Measurements from ENCODE around the gene HOXD4.

HOXD4 gene

DNA sequence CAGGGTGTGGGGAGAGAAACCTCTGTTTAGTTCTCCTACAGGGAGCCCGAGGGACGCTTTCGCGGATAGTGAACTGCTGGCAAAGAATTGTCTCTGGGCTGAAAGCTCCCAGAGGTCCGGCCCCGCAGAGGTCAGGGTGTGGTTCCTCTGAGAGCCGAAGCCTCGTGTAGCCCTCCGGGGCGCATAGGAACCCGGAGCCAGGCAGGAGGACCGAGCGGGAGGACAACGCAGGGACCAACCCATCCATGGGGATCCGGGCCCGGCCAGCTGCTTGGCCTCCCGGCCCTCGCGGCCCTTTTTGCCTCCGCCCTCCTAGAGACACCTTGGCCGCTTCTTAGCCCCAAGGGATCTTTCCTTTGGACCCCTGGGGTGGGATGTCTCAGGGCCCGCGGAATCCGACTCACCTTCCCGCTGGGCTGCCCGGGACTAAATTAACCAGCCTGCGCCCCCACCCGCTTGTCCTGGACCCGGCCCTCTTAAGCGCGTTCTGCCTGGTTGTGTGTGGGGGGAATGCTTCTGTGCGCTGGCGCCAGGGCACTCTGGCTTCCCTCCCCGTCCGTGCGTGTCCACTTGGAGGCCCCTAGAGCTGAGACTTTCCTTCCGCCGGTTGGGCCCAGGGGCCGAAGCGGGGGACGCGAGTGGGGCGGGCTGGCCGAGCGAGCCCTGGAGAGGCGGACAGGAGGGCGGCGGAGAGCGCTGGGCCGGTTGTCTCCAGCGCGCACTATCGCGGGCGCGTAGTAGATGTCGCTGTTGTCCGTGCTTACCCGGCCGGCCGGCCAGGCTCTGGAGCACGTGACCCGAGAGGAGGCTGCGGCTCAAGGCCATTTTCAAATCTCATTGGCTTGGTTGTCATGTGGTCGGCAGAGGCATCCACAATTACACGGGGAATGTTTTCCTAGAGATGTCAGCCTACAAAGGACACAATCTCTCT lies 35.2 kb upstream of the HOXD4 start, which contains the start of gene HOXD10:
Gene HOXD10 (plus strand): TSS at position 896 of the 931 bp plus-strand sequence. CDS start 56 bp downstream, outside the sequence.
- no peak within 1 kb of the TSS for H3K4me3 ChIP-seq (ENCODE audit: low read length)
- peaks cover 13% of the 10 kb centered on the region for H3K9me3 ChIP-seq (ENCODE audit: control insufficient read depth, low read depth, low read length)
- no peak within 1 kb of the TSS for H3K27ac ChIP-seq (ENCODE audit: low read length)
- H3K4me1 ChIP-seq (ENCODE audit: control insufficient read depth, low read depth, low read length): peaks cover 2% of the 10 kb centered on the region
- H3K27me3 ChIP-seq (ENCODE audit: control insufficient read depth, insufficient read depth, low read length): peaks cover 100% of the 10 kb centered on the region
- H3K9ac ChIP-seq (ENCODE audit: low read length): no peak within 1 kb of the TSS
- no peaks in the 10 kb centered on the region for H3K36me3 ChIP-seq (ENCODE audit: control insufficient read depth, low read depth, low read length)

DNA sequence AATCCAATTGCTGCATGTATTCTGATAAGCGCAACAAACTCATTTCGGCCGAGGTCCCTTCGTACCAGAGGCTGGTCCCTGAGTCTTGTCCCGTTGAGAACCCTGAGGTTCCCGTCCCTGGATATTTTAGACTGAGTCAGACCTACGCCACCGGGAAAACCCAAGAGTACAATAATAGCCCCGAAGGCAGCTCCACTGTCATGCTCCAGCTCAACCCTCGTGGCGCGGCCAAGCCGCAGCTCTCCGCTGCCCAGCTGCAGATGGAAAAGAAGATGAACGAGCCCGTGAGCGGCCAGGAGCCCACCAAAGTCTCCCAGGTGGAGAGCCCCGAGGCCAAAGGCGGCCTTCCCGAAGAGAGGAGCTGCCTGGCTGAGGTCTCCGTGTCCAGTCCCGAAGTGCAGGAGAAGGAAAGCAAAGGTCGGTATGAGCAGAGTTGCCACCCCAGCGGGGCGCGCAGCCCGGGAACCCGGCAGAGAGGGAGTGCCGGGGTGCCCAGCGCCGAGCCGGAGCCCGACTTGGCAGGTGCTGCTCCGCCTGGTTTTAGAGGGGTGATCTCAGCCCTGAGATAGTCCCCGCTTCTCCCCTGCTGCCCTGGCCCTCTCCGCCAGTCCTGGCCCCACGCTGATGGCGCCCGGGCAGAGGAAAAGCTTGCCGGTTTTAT lies 34.1 kb upstream of the HOXD4 start:
- Histone ChIP-seq H3K9ac (ENCODE audit: low read length) (no peak overlapping the region), H3K27ac (ENCODE audit: low read length) (no peak overlapping the region), H3K4me1 (ENCODE audit: control insufficient read depth, low read depth, low read length) (peaks cover 5% of the 10 kb centered on the region), H3K36me3 (ENCODE audit: control insufficient read depth, low read depth, low read length) (no peaks in the 10 kb centered on the region), H3K27me3 (ENCODE audit: control insufficient read depth, insufficient read depth, low read length) (peaks cover 100% of the 10 kb centered on the region), H3K4me3 (ENCODE audit: low read length) (no peak overlapping the region), H3K9me3 (ENCODE audit: control insufficient read depth, low read depth, low read length) (peaks cover 13% of the 10 kb centered on the region)

DNA sequence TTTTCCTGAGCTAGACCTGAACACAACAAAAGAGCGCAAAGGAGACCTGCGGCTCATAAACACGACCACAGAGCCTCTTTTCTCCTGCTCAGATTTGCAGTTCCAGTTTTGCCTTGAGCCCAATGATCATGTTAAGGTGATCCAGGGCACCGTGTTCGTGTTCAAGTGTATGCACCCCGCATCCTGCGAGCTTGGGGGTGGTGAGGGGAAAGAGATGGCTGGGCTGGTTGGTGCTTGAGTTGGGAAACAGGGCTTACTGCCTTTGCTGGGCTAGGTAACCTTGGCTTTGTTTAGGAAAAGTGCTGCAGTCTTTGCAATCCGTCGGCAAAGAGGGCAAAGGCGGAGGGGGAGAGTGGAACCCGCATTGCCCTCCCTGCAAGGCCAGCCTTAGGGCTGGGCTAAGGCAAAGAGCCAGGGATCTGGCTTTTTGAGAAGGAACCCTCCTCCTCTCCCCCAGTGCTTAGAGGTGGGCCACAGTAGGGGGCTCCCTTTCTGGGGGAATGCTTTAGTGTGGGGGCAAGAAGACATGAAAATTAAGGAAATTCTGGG lies 33.5 kb upstream of the HOXD4 start:
- Histone ChIP-seq H3K27me3 (ENCODE audit: control insufficient read depth, insufficient read depth, low read length) (peaks cover 100% of the 10 kb centered on the region), H3K36me3 (ENCODE audit: control insufficient read depth, low read depth, low read length) (no peaks in the 10 kb centered on the region), H3K9ac (ENCODE audit: low read length) (no peak overlapping the region), H3K4me1 (ENCODE audit: control insufficient read depth, low read depth, low read length) (peaks cover 5% of the 10 kb centered on the region), H3K27ac (ENCODE audit: low read length) (no peak overlapping the region), H3K4me3 (ENCODE audit: low read length) (no peak overlapping the region), H3K9me3 (ENCODE audit: control insufficient read depth, low read depth, low read length) (peaks cover 13% of the 10 kb centered on the region)

DNA sequence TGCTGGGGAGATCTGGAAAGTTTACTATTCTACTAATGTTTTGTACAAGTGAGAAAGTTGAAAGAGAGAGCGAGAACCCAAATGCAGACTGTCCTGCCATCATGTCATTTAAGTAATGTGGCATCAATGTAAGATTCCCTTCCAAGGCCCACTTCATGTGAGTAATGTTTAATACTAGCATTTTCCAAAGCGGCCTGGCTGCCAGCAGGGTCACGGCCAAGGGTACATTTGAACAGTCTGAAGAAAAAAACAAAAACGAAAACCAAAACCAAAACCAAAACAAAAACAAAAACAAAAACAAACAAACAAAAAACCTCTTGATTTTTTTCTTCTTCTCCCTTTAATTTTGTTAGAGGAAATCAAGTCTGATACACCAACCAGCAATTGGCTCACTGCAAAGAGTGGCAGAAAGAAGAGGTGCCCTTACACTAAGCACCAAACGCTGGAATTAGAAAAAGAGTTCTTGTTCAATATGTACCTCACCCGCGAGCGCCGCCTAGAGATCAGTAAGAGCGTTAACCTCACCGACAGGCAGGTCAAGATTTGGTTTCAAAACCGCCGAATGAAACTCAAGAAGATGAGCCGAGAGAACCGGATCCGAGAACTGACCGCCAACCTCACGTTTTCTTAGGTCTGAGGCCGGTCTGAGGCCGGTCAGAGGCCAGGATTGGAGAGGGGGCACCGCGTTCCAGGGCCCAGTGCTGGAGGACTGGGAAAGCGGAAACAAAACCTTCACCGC lies 32.6 kb upstream of the HOXD4 start:
- Histone ChIP-seq H3K27ac (ENCODE audit: low read length) (no peak overlapping the region), H3K9me3 (ENCODE audit: control insufficient read depth, low read depth, low read length) (peaks cover 13% of the 10 kb centered on the region), H3K4me3 (ENCODE audit: low read length) (no peak overlapping the region), H3K9ac (ENCODE audit: low read length) (no peak overlapping the region), H3K4me1 (ENCODE audit: control insufficient read depth, low read depth, low read length) (peaks cover 5% of the 10 kb centered on the region), H3K27me3 (ENCODE audit: control insufficient read depth, insufficient read depth, low read length) (peaks cover 100% of the 10 kb centered on the region), H3K36me3 (ENCODE audit: control insufficient read depth, low read depth, low read length) (no peaks in the 10 kb centered on the region)

- Histone ChIP-seq H3K4me1 (ENCODE audit: control insufficient read depth, low read depth, low read length) (peaks cover 5% of the 10 kb centered on the region), H3K9me3 (ENCODE audit: control insufficient read depth, low read depth, low read length) (peaks cover 13% of the 10 kb centered on the region), H3K36me3 (ENCODE audit: control insufficient read depth, low read depth, low read length) (no peaks in the 10 kb centered on the region), H3K27me3 (ENCODE audit: control insufficient read depth, insufficient read depth, low read length) (peaks cover 100% of the 10 kb centered on the region), H3K27ac (ENCODE audit: low read length) (no peak overlapping the region), H3K4me3 (ENCODE audit: low read length) (no peak overlapping the region), H3K9ac (ENCODE audit: low read length) (no peak overlapping the region)
These were observed 30.8 kb upstream of the HOXD4 start for GRCh38 chr2:176120364-176121189.

- Histone ChIP-seq H3K27ac (ENCODE audit: low read length) (no peak overlapping the region), H3K9ac (ENCODE audit: low read length) (no peak overlapping the region), H3K9me3 (ENCODE audit: control insufficient read depth, low read depth, low read length) (peaks cover 13% of the 10 kb centered on the region), H3K4me3 (ENCODE audit: low read length) (no peak overlapping the region), H3K27me3 (ENCODE audit: control insufficient read depth, insufficient read depth, low read length) (peaks cover 100% of the 10 kb centered on the region), H3K4me1 (ENCODE audit: control insufficient read depth, low read depth, low read length) (peaks cover 5% of the 10 kb centered on the region), H3K36me3 (ENCODE audit: control insufficient read depth, low read depth, low read length) (no peaks in the 10 kb centered on the region)
These were observed 29.9 kb upstream of the HOXD4 start for GRCh38 chr2:176121190-176122051.

- Histone ChIP-seq H3K9ac (ENCODE audit: low read length) (no peak overlapping the region), H3K36me3 (ENCODE audit: control insufficient read depth, low read depth, low read length) (no peaks in the 10 kb centered on the region), H3K9me3 (ENCODE audit: control insufficient read depth, low read depth, low read length) (peaks cover 8% of the 10 kb centered on the region), H3K4me1 (ENCODE audit: control insufficient read depth, low read depth, low read length) (peaks cover 5% of the 10 kb centered on the region), H3K27ac (ENCODE audit: low read length) (no peak overlapping the region), H3K4me3 (ENCODE audit: low read length) (peak overlapping the region; percentile 24), H3K27me3 (ENCODE audit: control insufficient read depth, insufficient read depth, low read length) (peaks cover 100% of the 10 kb centered on the region)
These were observed 29.2 kb upstream of the HOXD4 start for GRCh38 chr2:176122052-176122682.

- Histone ChIP-seq H3K36me3 (ENCODE audit: control insufficient read depth, low read depth, low read length) (no peaks in the 10 kb centered on the region), H3K9me3 (ENCODE audit: control insufficient read depth, low read depth, low read length) (peaks cover 8% of the 10 kb centered on the region), H3K4me1 (ENCODE audit: control insufficient read depth, low read depth, low read length) (peaks cover 5% of the 10 kb centered on the region), H3K27me3 (ENCODE audit: control insufficient read depth, insufficient read depth, low read length) (peaks cover 100% of the 10 kb centered on the region), H3K27ac (ENCODE audit: low read length) (no peak within 1 kb of the TSS), H3K4me3 (ENCODE audit: low read length) (peak within 1 kb of the TSS; percentile 24), H3K9ac (ENCODE audit: low read length) (no peak within 1 kb of the TSS)
These were observed 28.5 kb upstream of the HOXD4 start, which contains the start of gene HOXD9 for GRCh38 chr2:176122683-176123410. Gene HOXD9, plus strand, starts transcription at chr2:176122719. Its CDS starts 50 bp downstream, at chr2:176122769.

- Histone ChIP-seq H3K9me3 (ENCODE audit: control insufficient read depth, low read depth, low read length) (peaks cover 8% of the 10 kb centered on the region), H3K27me3 (ENCODE audit: control insufficient read depth, insufficient read depth, low read length) (peaks cover 100% of the 10 kb centered on the region), H3K27ac (ENCODE audit: low read length) (no peak overlapping the region), H3K4me3 (ENCODE audit: low read length) (no peak overlapping the region), H3K9ac (ENCODE audit: low read length) (no peak overlapping the region), H3K4me1 (ENCODE audit: control insufficient read depth, low read depth, low read length) (peaks cover 8% of the 10 kb centered on the region), H3K36me3 (ENCODE audit: control insufficient read depth, low read depth, low read length) (no peaks in the 10 kb centered on the region)
These were observed 27.8 kb upstream of the HOXD4 start for GRCh38 chr2:176123411-176124109.

Measured in iPS-18a (cell line).